ENCODE measurements around the gene TLE5.

Gene TLE5

DNA sequence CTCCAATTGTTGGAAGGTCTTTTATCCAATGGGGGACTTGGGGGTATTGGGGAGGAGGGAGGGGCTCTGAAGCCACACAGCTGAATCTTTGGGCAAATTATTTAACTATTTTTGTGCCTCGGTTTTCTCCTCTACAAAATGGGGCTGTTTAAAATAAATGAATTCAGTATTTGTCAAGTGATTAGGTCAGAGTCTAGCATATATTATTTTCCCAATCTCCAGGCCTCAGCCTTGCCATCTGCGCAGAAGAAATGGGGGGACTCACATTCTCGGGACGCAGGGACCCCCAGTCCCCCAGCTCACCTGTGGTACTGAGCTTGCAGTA is 1.5 kb downstream of the TLE5 start:
- Histone ChIP-seq H3K27me3 (peaks cover 44% of the 10 kb centered on the region), H3K36me3 (peaks cover 28% of the 10 kb centered on the region), H3K4me1 (ENCODE audit: control insufficient read depth in 1 of 2, insufficient read depth in 1 of 2, low read depth in 1 of 2, low read length in 1 of 2) (peaks cover 4 to 18% of the 10 kb centered on the region in 2 experiments), H3K9me3 (no peaks in the 10 kb centered on the region), H3K27ac (peak overlapping the region; percentile 39), H3K4me3 (ENCODE audit: low read depth in 1 of 2, low read length in 1 of 2) (no peak overlapping the region)
- TF ChIP-seq, protein P1, sequence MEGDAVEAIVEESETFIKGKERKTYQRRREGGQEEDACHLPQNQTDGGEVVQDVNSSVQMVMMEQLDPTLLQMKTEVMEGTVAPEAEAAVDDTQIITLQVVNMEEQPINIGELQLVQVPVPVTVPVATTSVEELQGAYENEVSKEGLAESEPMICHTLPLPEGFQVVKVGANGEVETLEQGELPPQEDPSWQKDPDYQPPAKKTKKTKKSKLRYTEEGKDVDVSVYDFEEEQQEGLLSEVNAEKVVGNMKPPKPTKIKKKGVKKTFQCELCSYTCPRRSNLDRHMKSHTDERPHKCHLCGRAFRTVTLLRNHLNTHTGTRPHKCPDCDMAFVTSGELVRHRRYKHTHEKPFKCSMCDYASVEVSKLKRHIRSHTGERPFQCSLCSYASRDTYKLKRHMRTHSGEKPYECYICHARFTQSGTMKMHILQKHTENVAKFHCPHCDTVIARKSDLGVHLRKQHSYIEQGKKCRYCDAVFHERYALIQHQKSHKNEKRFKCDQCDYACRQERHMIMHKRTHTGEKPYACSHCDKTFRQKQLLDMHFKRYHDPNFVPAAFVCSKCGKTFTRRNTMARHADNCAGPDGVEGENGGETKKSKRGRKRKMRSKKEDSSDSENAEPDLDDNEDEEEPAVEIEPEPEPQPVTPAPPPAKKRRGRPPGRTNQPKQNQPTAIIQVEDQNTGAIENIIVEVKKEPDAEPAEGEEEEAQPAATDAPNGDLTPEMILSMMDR (IDR thresholded peaks at IDR 0.05) = no peak

DNA sequence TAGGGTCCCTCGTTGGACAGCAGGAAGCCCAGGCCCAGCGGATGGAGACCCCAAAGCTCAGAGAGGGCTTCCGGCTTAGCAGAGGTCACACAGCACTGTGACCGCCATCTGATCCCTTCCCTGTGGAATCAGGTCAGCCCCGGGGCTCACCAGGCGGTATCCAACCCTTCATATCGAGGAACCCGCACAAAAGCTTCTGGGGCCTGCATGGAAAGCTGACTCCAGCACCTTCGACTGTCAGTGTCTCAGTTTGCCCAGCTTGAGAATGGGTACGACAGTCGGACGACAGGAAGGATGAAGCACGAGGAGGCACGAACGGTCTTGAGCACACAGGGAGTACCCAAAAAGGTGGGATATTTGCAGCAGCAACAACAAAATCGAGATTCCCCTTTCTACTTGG is 2.6 kb downstream of the TLE5 start:
- Histone ChIP-seq H3K4me3 (ENCODE audit: low read depth in 1 of 2, low read length in 1 of 2) (no peak overlapping the region), H3K4me1 (ENCODE audit: control insufficient read depth in 1 of 2, insufficient read depth in 1 of 2, low read depth in 1 of 2, low read length in 1 of 2) (peaks cover 4 to 18% of the 10 kb centered on the region in 2 experiments)

DNA sequence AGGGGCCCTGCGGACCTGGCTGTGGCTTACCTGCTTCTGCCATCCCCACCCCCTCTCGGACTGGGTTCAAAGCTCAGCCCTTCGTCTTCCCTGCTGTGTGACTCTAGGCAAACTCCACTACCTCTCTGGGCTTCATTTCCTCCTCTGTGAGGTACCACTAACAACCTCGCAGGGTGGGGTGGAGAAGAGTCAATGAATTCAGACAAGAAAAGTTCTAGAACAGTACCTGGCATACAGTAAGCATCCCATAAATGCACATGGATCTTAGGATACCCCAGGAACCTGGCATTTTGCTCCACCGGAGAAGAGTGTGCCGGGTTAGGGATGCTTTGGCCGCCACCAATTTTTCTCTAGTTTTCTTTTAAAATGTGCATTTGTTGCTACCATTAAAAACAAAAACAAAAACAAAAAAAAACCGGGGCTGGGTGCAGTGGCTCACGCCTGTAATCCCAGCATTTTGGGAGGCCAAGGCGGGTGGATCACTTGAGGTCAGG is 3.4 kb downstream of the TLE5 start:
- no peaks in the 10 kb centered on the region for H3K9me3 ChIP-seq
- H3K4me1 ChIP-seq (ENCODE audit: control insufficient read depth in 1 of 2, insufficient read depth in 1 of 2, low read depth in 1 of 2, low read length in 1 of 2) = peaks cover 4 to 18% of the 10 kb centered on the region in 2 experiments
- H3K27ac ChIP-seq = no peak overlapping the region
- H3K4me3 ChIP-seq (ENCODE audit: low read depth in 1 of 2, low read length in 1 of 2) = no peak overlapping the region
- H3K27me3 ChIP-seq = peaks cover 31% of the 10 kb centered on the region
- peaks cover 46% of the 10 kb centered on the region for H3K36me3 ChIP-seq
- TF ChIP-seq, protein P1 (IDR thresholded peaks at IDR 0.05) = no peak

More for the DNA sequence above, 2.6 kb downstream of the TLE5 start:
- Histone ChIP-seq H3K36me3 (peaks cover 39% of the 10 kb centered on the region), H3K9me3 (no peaks in the 10 kb centered on the region), H3K27ac (no peak overlapping the region), H3K27me3 (peaks cover 36% of the 10 kb centered on the region)
- TF ChIP-seq, protein P1 (IDR thresholded peaks at IDR 0.05) = no peak

DNA sequence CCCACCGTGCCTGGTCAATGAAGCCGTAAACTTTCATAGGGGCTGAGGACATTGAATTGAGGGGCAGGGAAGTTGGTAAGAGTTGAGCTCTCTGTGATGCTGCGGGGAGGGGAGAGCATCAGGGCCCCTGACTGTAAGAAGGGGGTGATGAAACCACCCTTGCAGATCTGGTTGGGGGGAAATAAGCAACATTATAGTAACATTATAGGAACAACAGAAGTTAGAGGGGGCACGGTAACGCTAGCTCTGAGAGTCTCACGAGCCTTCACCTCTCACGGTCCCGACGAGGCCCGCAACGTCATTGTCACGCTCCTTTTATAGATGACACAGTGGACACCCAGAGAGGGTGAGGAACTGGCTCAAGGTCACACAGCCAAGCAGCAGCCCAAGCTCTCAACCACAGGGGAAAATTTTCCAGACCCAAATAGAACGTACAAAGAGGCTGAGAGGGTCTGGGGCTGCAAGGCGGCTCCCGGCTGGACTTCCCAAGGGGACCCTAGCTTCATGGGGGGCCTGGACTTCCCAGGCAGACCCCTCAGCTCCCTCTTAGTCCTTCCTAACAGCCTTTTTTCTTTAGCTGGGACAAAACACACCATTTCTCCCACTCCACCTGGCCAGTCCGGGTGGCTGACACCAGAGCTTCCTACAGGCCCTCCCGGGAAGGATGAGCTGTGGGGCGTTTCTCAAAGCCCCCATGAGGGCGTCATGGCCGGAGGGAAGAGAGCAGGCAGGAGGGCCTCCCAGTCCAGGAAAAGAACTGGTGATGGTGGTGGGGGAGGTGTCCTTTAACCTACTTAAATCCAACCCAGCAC is 4.1 kb downstream of the TLE5 start:
- H3K4me3 ChIP-seq (ENCODE audit: low read depth in 1 of 2, low read length in 1 of 2) = no peak overlapping the region
- no peaks in the 10 kb centered on the region for H3K9me3 ChIP-seq
- TF ChIP-seq, protein P1 (IDR thresholded peaks at IDR 0.05) = no peak
- H3K4me1 ChIP-seq (ENCODE audit: control insufficient read depth in 1 of 2, insufficient read depth in 1 of 2, low read depth in 1 of 2, low read length in 1 of 2) = peaks cover 4 to 18% of the 10 kb centered on the region in 2 experiments
- H3K27ac ChIP-seq = no peak overlapping the region
- peaks cover 25% of the 10 kb centered on the region for H3K27me3 ChIP-seq
- peaks cover 52% of the 10 kb centered on the region for H3K36me3 ChIP-seq

DNA sequence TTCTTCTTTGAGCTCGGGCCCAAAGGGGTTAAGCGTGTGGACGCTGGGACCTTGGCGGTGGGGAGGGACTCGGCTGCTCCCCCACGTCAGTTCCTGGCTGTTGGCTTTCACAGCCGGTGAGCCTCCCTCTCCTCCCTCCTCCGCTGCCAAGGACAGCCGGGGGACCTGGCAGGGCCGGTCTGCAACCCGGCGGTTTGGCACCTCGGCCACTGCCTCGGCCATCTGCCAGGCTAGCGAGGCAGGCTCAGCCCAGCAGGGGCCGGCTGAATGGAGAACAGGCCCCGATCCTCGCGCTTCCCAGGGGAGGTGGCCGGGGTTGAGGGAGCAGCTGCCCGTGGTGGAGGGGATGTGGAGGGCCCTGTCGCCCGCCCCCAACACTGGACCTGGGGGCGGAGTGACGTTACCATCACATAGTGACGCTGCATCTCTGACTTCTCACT is 5.0 kb downstream of the TLE5 start:
- Histone ChIP-seq H3K27ac (no peak overlapping the region), H3K27me3 (peaks cover 18% of the 10 kb centered on the region), H3K4me1 (ENCODE audit: control insufficient read depth in 1 of 2, insufficient read depth in 1 of 2, low read depth in 1 of 2, low read length in 1 of 2) (peaks cover 0 to 13% of the 10 kb centered on the region in 2 experiments), H3K9me3 (no peaks in the 10 kb centered on the region), H3K4me3 (ENCODE audit: low read depth in 1 of 2, low read length in 1 of 2) (no peak overlapping the region), H3K36me3 (peaks cover 54% of the 10 kb centered on the region)
- TF ChIP-seq, protein P1 (IDR thresholded peaks at IDR 0.05) = no peak
